Heart left ventricle (tissue), 16 donors: Measurements from ENCODE around the gene MACF1. TPM values are rescaled to one million over a fixed set of nuclear protein-coding genes. Genes with fewer than 3 reads are reported as not detected.

Experiments used
- ATAC-seq, 4 donors: fragments of 200-7000 bp; cut with Tn5 transposase; one replicate each; pipeline ENCODE4 v1.9.1; 2020 to 2022; ENCODE audit warnings: moderate library complexity in 4 of 4, mild to moderate bottlenecking in 3 of 4, moderate number of reproducible peaks in 1 of 4
- DNase-seq, 5 donors: peaks; one replicate each; pipeline ENCODE4 v3.0.0-alpha.2; 2020
- H3K27ac ChIP-seq, 12 donors: fragments of 200-600 bp; sonication (generic) in 4 of 12; one replicate each; pipeline versions ENCODE4 v1.5.0 to v1.8.0; 2016 to 2022; ENCODE audit warnings: mild to moderate bottlenecking in 2 of 12
- H3K27me3 ChIP-seq, 9 donors: fragments of 200-600 bp; sonication (generic) in 2 of 9; one replicate each; pipeline versions ENCODE4 v1.5.1 to v1.8.0; 2016 to 2022; ENCODE audit warnings: mild to moderate bottlenecking in 3 of 9
- H3K36me3 ChIP-seq, 9 donors: fragments of 200-600 bp; sonication (generic) in 2 of 9; one replicate each; pipeline versions ENCODE4 v1.5.0 to v1.8.0; 2018 to 2022; ENCODE audit warnings: mild to moderate bottlenecking in 2 of 9
- H3K4me1 ChIP-seq, 12 donors: fragments of 200-600 bp; sonication (generic) in 4 of 12; one replicate each; pipeline versions ENCODE4 v1.5.0 to v1.8.0; 2016 to 2022; ENCODE audit warnings: mild to moderate bottlenecking in 3 of 12
- H3K4me3 ChIP-seq, 12 donors: fragments of 200-600 bp; sonication (generic) in 4 of 12; one replicate each; pipeline versions ENCODE4 v1.5.0 to v1.8.0; 2017 to 2022; ENCODE audit warnings: mild to moderate bottlenecking in 9 of 12, moderate library complexity in 4 of 12
- H3K9me3 ChIP-seq, 12 donors: fragments of 200-600 bp; sonication (generic) in 4 of 12; one replicate each; pipeline versions ENCODE4 v1.5.0 to v1.8.0; 2016 to 2022; ENCODE audit warnings: mild to moderate bottlenecking in 1 of 12
- CTCF ChIP-seq, 12 donors: fragments of 200-600 bp; sonication (generic) in 4 of 12; IDR thresholded peaks; one replicate each; pipeline versions ENCODE4 v1.5.0 to v1.8.0; 2018 to 2022; ENCODE audit warnings: antibody characterized with exemption in 12 of 12, mild to moderate bottlenecking in 5 of 12
- POLR2A ChIP-seq, 2 donors: fragments of 450-650 bp; IDR thresholded peaks; one replicate each; pipeline ENCODE4 v1.6.1; 2017; ENCODE audit warnings: antibody characterized with exemption in 2 of 2, mild to moderate bottlenecking in 2 of 2, moderate library complexity in 2 of 2
- WGBS, 4 donors: extraction: QIAGEN DNeasy Blood & Tissue Kit in 2 of 4; methylation state at CpG; one replicate each; pipeline versions ENCODE4 v1.1.5 to v1.1.7; 2013 to 2018; 5-methylcytosine and 5-hydroxymethylcytosine counted together
- intact Hi-C, 10 donors: fragments of 100-400 bp; cut with DNase I; formaldehyde crosslinking; loops; one replicate each; pipeline versions ENCODE4 v1.11.1 to v1.14.2; 2022
- polyA plus RNA-seq, 2 donors: library from polyadenylated mRNA; stranded (reverse); fragments of 200-250 nt; gene quantifications; one replicate each; pipeline ENCODE4 v1.2.3, GENCODE V29; 2013
- total RNA-seq, 9 donors: library from RNA; depleted of rRNA in 2 of 9; stranded (reverse); fragments of >200 nt in 2 of 9; fragmentation: NEBNext Ultra II Directional in 3 of 9; extraction: Animal tissue kit (Norgen Biotek cat#: 25700) in 3 of 9; gene quantifications; one replicate each; pipeline versions ENCODE4 v1.1.0 to v1.2.4, GENCODE V29; 2016 to 2023
- donor health status: ischemic (EF 13 %, LVEDD 7.1; RV severe dilation, severe dysfunction).
- donor health status: healthy with polysubstance abuse.
- donor health status: DM: no; HTN: yes; CAD: no.
- donor health status: DM: no; HTN: no; CAD: no.
- donor health status: ischemic (EF 25% LVEDD 6.9; RV normal size, moderate dysfunction).
- donor health status: ischemic (EF 25% LVEDD 5.7; RV mildly dilated, moderate dysfunction).
- donor health status: healthy.
- donor health status: DM: yes; HTN: yes; CAD: no.
- donor health status: ischemic (EF 35%, LVEDD 5.7; RV mildly dilated, moderate dysfunction).
- donor health status: nonischemic (EF 11% LVEDD 7.7; RV severe dilation, severe dysfunction).
- donor health status: DM: yes; HTN: yes; CAD: no.
- donor health status: PGD.
- donor health status: ischemic (EF 29% LVEDD 5.4; RV normal size, mild dysfunction).
- donor health status: nonischemic (EF 23%, LVEDD 6.1; RV moderate dilation, normal function).

MACF1 gene
- total and polyA plus RNA-seq, 11 donors = 102 to 436 (median 251) TPM

DNA sequence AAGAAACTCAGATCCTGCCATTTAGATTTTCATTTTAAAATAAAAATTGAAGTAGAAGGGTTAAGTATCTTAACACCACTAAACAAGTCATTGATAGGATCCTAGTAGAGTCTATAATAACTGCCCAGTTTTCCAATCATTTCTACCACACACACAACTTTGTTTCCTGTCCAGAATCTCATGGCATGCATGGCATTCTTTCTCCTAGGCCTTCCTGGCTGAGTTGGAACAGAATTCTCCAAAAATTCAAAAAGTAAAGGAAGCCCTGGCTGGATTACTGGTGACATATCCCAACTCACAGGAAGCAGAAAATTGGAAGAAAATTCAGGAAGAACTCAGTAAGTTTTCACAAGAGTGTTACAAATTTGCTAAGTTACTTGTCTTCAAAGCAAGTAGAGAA, 175.5 kb downstream of the MACF1 start:
- Histone ChIP-seq H3K9me3 (no peaks in the 10 kb centered on the region), H3K4me3 (no peak overlapping the region), H3K27me3 (no peaks in the 10 kb centered on the region), H3K4me1 (peaks cover 0 to 13% (median 0%) of the 10 kb centered on the region in 12 donors), H3K36me3 (peaks cover 0 to 100% (median 96%) of the 10 kb centered on the region in 9 donors), H3K27ac (no peak overlapping the region)
- TF ChIP-seq POLR2A (IDR thresholded peaks at IDR 0.05) (no peak), CTCF (IDR thresholded peaks at IDR 0.05) (no peak)
- intact Hi-C loops = no loop called here
- DNase-seq (no peak), ATAC-seq (no peak)

DNA sequence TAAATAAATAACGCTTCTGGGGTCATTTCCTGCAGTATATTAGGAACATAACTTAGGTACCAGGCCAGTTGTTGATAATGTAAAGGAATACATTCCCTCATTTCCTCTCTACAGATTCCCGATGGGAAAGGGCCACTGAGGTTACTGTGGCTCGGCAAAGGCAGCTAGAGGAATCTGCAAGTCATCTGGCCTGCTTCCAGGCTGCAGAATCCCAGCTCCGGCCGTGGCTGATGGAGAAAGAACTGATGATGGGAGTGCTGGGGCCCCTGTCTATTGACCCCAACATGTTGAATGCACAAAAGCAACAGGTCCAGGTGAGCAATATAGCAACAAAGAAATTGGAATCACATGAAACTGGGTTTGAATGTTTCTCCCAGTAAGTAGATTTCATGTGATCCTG, 177.3 kb downstream of the MACF1 start:
- intact Hi-C loops = no loop called here
- peak overlapping the region in 4 of 12 donors; percentile 17 to 49 (median 25) for H3K27ac ChIP-seq
- WGBS, 4 donors = 27 to 39% (median 35%) methylated on average over 5 of the region's 5 CpGs
- H3K27me3 ChIP-seq = no peaks in the 10 kb centered on the region
- ATAC-seq (peak in 2 of 4 donors; percentile 21 to 58), DNase-seq (peak in 3 of 5 donors; percentile 37 to 74 (median 67))
- H3K9me3 ChIP-seq = no peaks in the 10 kb centered on the region
- TF ChIP-seq POLR2A (IDR thresholded peaks at IDR 0.05) = no peak
- H3K4me1 ChIP-seq = peaks cover 0 to 20% (median 0%) of the 10 kb centered on the region in 12 donors
- peaks cover 0 to 100% (median 97%) of the 10 kb centered on the region in 9 donors for H3K36me3 ChIP-seq
- H3K4me3 ChIP-seq = no peak overlapping the region

GRCh38 chr1:39384305-39384704, 179.8 kb downstream of the MACF1 start:
- intact Hi-C loops = no loop called here
- H3K4me3 ChIP-seq = no peak overlapping the region
- no peak for DNase-seq
- ATAC-seq = no peak
- H3K4me1 ChIP-seq = peaks cover 0 to 20% (median 0%) of the 10 kb centered on the region in 12 donors
- H3K9me3 ChIP-seq = no peaks in the 10 kb centered on the region
- H3K36me3 ChIP-seq = peaks cover 0 to 100% (median 99%) of the 10 kb centered on the region in 9 donors
- TF ChIP-seq POLR2A (IDR thresholded peaks at IDR 0.05) (no peak), CTCF (IDR thresholded peaks at IDR 0.05) (no peak)
- H3K27me3 ChIP-seq = no peaks in the 10 kb centered on the region
- H3K27ac ChIP-seq = peak overlapping the region in 2 of 12 donors; percentile 39 to 40
- WGBS, 4 donors = 84 to 97% (median 95%) methylated on average over 2 of the region's 2 CpGs

- intact Hi-C loops = no loop called here
- Histone ChIP-seq H3K27ac (peak overlapping the region in 7 of 12 donors; percentile 1 to 67 (median 39)), H3K4me1 (peaks cover 0 to 30% (median 4%) of the 10 kb centered on the region in 12 donors)
Observed at GRCh38 chr1:39385067-39385988, 180.8 kb downstream of the MACF1 start.

More at GRCh38 chr1:39385067-39385988, 180.8 kb downstream of the MACF1 start:
- peaks cover 0 to 100% (median 99%) of the 10 kb centered on the region in 9 donors for H3K36me3 ChIP-seq
- no peak overlapping the region for H3K4me3 ChIP-seq
- 62 to 66% (median 64%) methylated on average over 16 of the region's 16 CpGs for WGBS, 4 donors
- H3K27me3 ChIP-seq = no peaks in the 10 kb centered on the region
- ATAC-seq = peak; percentile 65 to 87 (median 68)
- peak in 1 of 5 donors; percentile 31 for DNase-seq
- TF ChIP-seq POLR2A (IDR thresholded peaks at IDR 0.05) (no peak), CTCF (IDR thresholded peaks at IDR 0.05) (no peak)
- no peaks in the 10 kb centered on the region for H3K9me3 ChIP-seq
